NCI-H1048 (cell line): Measurements from ENCODE around the gene GPR119.
A peak's percentile ranks its signal among the peaks of the same experiment; 100 is the strongest.
"Not testable (repeated sequence)": the region's sequence is repeated elsewhere in the genome, so short reads cannot be mapped to it uniquely, and the experiment has no call there.

Experiments used
- DNase-seq: peaks from one replicate; lab custom pipeline; 2025; lab: John Stamatoyannopoulos, UW

Gene GPR119

GRCh38 chrX:130339408-130340222 is 45.9 kb downstream of the GPR119 start, which contains the start of gene SLC25A14:
Gene SLC25A14, plus strand, starts transcription at chrX:130339919. Its CDS starts 360 bp downstream, at chrX:130340279.
- DNase-seq: peak; percentile 24

- not testable (repeated sequence) for DNase-seq
Observed at GRCh38 chrX:130338869-130339268, 46.6 kb downstream of the GPR119 start.

GRCh38 chrX:130336531-130336930 is 48.9 kb downstream of the GPR119 start:
- no peak for DNase-seq
